GM10248 (cell line): ENCODE results near the gene LRRK1.

Experiments
- CTCF ChIA-PET: fragments of 300-600 bp; sonication (Branson Sonifier 250); formaldehyde crosslinking; extraction: SDS; loops from one replicate; lab custom pipeline; 2021; ENCODE audit warnings: antibody characterized with exemption; lab: Yijun Ruan, JAX
- POLR2A ChIA-PET: fragments of 350-650 bp; sonication (Branson Sonifier 250); formaldehyde crosslinking; extraction: SDS; loops from one replicate; lab custom pipeline; 2020; ENCODE audit warnings: antibody characterized with exemption; lab: Yijun Ruan, JAX
- DNase-seq: peaks from one replicate; pipeline ENCODE4 v3.0.0; 2012; ENCODE audit errors: extremely low spot score
- TF ChIP-seq, protein P1 (sequence below): IDR thresholded peaks from 2 replicates; pipeline ENCODE4 v1.5.1; 2012; ENCODE audit warnings: mild to moderate bottlenecking, low read depth; ENCODE audit errors: extremely low read depth, missing control alignments, control extremely low read depth

The LRRK1 gene

DNA sequence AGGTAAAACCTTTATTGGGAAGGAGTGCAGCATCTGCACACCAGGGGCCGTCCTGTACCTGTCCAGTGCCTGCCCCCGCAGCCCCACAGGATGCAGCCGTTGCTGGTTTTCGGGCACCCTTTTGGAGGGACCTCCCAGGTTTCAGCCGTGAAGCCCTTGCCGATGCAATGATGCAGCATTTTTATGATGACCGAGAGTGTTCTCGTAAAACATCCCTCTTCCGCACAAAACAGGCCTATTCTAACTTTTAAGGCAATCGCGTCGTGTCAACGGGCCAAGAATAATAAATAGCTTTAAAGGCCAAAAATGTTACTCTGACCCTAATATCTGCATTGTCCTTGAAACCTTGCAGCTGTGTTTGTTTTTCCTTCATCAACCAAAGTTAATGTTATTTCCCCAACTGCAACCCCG, 126.1 kb downstream of the LRRK1 start:
- ChIA-PET POLR2A (no interaction called here), CTCF (interaction anchor here (4.4 kb wide), 1 partner anchor 37 kb away, joined by 27 read pairs; no protein-coding TSS in a partner anchor)
- DNase-seq: no peak
- TF ChIP-seq, protein P1, sequence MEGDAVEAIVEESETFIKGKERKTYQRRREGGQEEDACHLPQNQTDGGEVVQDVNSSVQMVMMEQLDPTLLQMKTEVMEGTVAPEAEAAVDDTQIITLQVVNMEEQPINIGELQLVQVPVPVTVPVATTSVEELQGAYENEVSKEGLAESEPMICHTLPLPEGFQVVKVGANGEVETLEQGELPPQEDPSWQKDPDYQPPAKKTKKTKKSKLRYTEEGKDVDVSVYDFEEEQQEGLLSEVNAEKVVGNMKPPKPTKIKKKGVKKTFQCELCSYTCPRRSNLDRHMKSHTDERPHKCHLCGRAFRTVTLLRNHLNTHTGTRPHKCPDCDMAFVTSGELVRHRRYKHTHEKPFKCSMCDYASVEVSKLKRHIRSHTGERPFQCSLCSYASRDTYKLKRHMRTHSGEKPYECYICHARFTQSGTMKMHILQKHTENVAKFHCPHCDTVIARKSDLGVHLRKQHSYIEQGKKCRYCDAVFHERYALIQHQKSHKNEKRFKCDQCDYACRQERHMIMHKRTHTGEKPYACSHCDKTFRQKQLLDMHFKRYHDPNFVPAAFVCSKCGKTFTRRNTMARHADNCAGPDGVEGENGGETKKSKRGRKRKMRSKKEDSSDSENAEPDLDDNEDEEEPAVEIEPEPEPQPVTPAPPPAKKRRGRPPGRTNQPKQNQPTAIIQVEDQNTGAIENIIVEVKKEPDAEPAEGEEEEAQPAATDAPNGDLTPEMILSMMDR: no peak

DNA sequence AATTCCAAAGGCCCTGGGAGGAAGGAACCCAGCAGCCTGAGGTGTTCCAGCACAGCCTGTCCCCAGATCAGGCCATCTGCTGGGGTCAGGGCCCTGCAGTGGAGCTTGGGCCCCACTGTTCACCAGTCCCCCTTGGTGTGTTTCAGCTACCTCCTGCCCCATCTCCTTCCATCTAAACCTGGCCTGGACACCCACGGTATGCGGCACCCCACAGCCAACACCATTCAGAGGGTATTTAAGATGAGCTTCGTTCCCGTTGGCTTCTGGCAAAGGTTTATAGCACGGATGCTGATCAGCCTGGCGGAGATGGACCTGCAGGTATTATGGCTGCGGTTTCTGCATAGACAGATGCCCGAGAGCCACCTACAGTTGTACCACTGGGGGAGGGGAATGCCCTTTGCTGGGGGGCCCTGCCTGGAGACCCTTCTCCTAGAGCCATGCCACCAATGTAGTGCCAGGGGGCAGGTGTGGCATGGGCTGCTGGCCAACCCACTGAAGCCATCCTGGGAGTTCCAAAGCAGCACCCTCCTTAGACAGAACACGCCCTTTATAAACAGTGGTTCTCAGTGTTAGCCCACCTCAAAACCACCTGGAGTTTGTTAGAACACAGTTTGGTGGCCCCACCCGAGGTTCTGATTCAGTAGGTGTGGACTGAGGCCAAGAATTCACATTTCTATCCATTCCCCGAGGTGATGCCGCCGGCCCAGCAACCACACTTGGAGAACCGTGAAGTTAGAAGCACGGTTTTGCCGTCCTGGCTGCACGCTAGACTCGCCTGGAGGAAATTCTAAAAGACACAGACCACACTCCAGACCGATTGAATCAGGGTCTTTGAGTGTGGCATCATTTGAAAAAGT, 126.9 kb downstream of the LRRK1 start:
- ChIA-PET CTCF (interaction anchor here (4.4 kb wide), 1 partner anchor 38 kb away, joined by 27 read pairs; no protein-coding TSS in a partner anchor), POLR2A (no interaction called here)
- TF ChIP-seq, protein P1: no peak
- no peak for DNase-seq

GRCh38 chr15:101046826-101047225, 127.7 kb downstream of the LRRK1 start:
- TF ChIP-seq, protein P1: no peak
- no peak for DNase-seq
- ChIA-PET CTCF (interaction anchor here (1.2 to 4.4 kb wide), 3 partner anchors 23 to 39 kb away, joined by 3 to 27 read pairs (median 7); no protein-coding TSS in a partner anchor), POLR2A (no interaction called here)

DNA sequence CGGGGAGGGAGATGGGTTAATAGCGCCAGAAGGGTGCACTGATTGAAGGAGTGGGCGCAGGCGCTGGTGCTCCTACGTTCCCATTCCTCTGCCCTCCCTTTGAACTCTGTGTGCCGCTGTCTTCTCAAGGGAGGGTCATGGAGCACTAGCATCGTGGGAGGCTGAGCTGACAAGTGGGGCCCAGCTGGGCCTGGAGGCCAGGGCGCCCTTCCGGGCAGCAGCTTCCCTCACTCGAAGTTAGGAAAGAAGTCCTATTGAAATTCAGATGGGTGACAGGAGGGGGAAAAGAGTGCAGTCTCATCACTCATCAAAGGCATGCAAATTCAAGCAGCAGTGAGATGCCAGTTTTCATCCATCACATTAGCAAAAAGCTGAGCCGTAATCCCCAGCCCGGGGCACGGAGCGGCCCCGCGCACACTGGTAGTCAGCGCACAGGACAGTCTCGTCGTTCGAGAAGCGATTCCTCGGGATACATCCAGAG, 128.2 kb downstream of the LRRK1 start:
- ChIA-PET POLR2A (no interaction called here), CTCF (interaction anchor here (1.0 to 4.4 kb wide), 4 partner anchors 20 to 40 kb away, joined by 3 to 27 read pairs (median 5); no protein-coding TSS in a partner anchor)
- no peak for DNase-seq
- TF ChIP-seq, protein P1: no peak

- ChIA-PET POLR2A (no interaction called here), CTCF (interaction anchor here (0.7 to 4.4 kb wide), 7 partner anchors 9 to 40 kb away, joined by 3 to 27 read pairs (median 3); no protein-coding TSS in a partner anchor)
- TF ChIP-seq, protein P1: no peak
- no peak for DNase-seq
Observed at GRCh38 chr15:101048176-101048575, 129.0 kb downstream of the LRRK1 start.

- ChIA-PET CTCF (interaction anchor here (0.9 to 4.4 kb wide), 4 partner anchors 9 to 41 kb away, joined by 3 to 27 read pairs (median 5); no protein-coding TSS in a partner anchor), POLR2A (no interaction called here)
- no peak for DNase-seq
- TF ChIP-seq, protein P1: no peak
Observed at GRCh38 chr15:101048581-101049030, 129.4 kb downstream of the LRRK1 start.
